Keratinocyte (primary cell): ENCODE measurements around the gene GPD1. TPM values are rescaled to one million over a fixed set of nuclear protein-coding genes. Genes with fewer than 3 reads are reported as not detected.

ENCODE experiments used
- DNase-seq: peaks from one replicate; pipeline ENCODE4 v3.0.0-alpha.2; 2011; ENCODE audit warnings: low read depth, missing footprints, low spot score
- FAIRE-seq: peaks from 2 replicates; lab custom pipeline; 2011; peaks lifted over from hg19 to GRCh38; lab: Jason Lieb, UNC
- H2AFZ ChIP-seq: 2 replicates; pipeline ENCODE4 v1.6.0; 2012; ENCODE audit warnings: low read length, control low read depth, inconsistent platforms; ENCODE audit not compliant: control insufficient read depth
- H3K27ac ChIP-seq: 2 replicates; pipeline ENCODE4 v1.5.1; 2011; ENCODE audit warnings: low read length; ENCODE audit not compliant: control insufficient read depth, insufficient read depth
- H3K27me3 ChIP-seq: 3 replicates; pipeline ENCODE4 v1.6.0; 2011; ENCODE audit warnings: low read length; ENCODE audit not compliant: control insufficient read depth, insufficient read depth; ENCODE audit errors: extremely low read depth
- H3K36me3 ChIP-seq, 2 experiments: 2 replicates in 1 of 2; 3 replicates in 1 of 2; pipeline ENCODE4 v1.5.1; 2011; ENCODE audit warnings: low read length in 2 of 2, mild to moderate bottlenecking in 1 of 2; ENCODE audit not compliant: control insufficient read depth in 2 of 2, insufficient read depth in 2 of 2; ENCODE audit errors: extremely low read depth in 1 of 2
- H3K4me1 ChIP-seq: 3 replicates; pipeline ENCODE4 v1.5.1; 2011; ENCODE audit warnings: low read length; ENCODE audit not compliant: control insufficient read depth, insufficient read depth; ENCODE audit errors: extremely low read depth
- H3K4me2 ChIP-seq: 3 replicates; pipeline ENCODE4 v1.6.0; 2011; ENCODE audit warnings: low read depth, low read length; ENCODE audit not compliant: control insufficient read depth, insufficient read depth; ENCODE audit errors: extremely low read depth
- H3K4me3 ChIP-seq, 3 experiments: fragments of 200-600 bp in 1 of 3; sonication (generic) in 1 of 3; 2 replicates in 2 of 3; 3 replicates in 1 of 3; pipeline ENCODE4 v1.5.1; 2011 to 2016; ENCODE audit warnings: low read length in 3 of 3, mild to moderate bottlenecking in 3 of 3, control low read depth in 2 of 3, inconsistent platforms in 1 of 3, low read depth in 1 of 3, mixed read lengths in 1 of 3, mixed run types in 1 of 3, moderate library complexity in 1 of 3; ENCODE audit not compliant: control insufficient read depth in 2 of 3, insufficient read depth in 2 of 3; ENCODE audit errors: extremely low read depth in 1 of 3
- H3K79me2 ChIP-seq: 2 replicates; pipeline ENCODE4 v1.6.0; 2012; ENCODE audit warnings: low read length; ENCODE audit not compliant: control insufficient read depth, insufficient read depth
- H3K9ac ChIP-seq: 3 replicates; pipeline ENCODE4 v1.6.0; 2011; ENCODE audit warnings: low read length; ENCODE audit not compliant: control insufficient read depth, insufficient read depth; ENCODE audit errors: extremely low read depth
- H3K9me1 ChIP-seq: 3 replicates; pipeline ENCODE4 v1.6.0; 2011; ENCODE audit warnings: low read length; ENCODE audit not compliant: control insufficient read depth, insufficient read depth; ENCODE audit errors: extremely low read depth
- H3K9me3 ChIP-seq: 2 replicates; pipeline ENCODE4 v1.5.1; 2012; ENCODE audit warnings: low read depth, low read length; ENCODE audit not compliant: control insufficient read depth
- H4K20me1 ChIP-seq: 3 replicates; pipeline ENCODE4 v1.6.0; 2011; ENCODE audit warnings: low read length; ENCODE audit not compliant: control insufficient read depth, insufficient read depth; ENCODE audit errors: extremely low read depth
- CTCF ChIP-seq, 3 experiments: IDR thresholded peaks in 1 of 3; conservative IDR thresholded peaks in 1 of 3; optimal IDR thresholded peaks in 1 of 3; 2 replicates in 2 of 3; 3 replicates in 1 of 3; pipeline versions ENCODE3 to v1.5.1; 2011; ENCODE audit warnings: low read length in 3 of 3, mild to moderate bottlenecking in 3 of 3, moderate library complexity in 2 of 3, control low read depth in 1 of 3, inconsistent platforms in 1 of 3; ENCODE audit not compliant: insufficient read depth in 2 of 3; ENCODE audit errors: extremely low read depth in 1 of 3
- EZH2 ChIP-seq: IDR thresholded peaks from one replicate; pipeline ENCODE4 v1.6.1; 2012; ENCODE audit warnings: inconsistent platforms, mild to moderate bottlenecking, low read length, moderate library complexity
- dilution Hi-C: fragments of 300-500 bp; cut with MboI; formaldehyde crosslinking; loops from one replicate; pipeline ENCODE4 v1.7.0; 2020; ENCODE audit warnings: low sequenced_read_pairs; ENCODE audit not compliant: extremely low pct_ligation_motif_present
- polyA plus RNA-seq, 5 experiments: library from polyadenylated mRNA; depleted of rRNA in 3 of 5; stranded (reverse) in 3 of 5; stranded (forward) in 1 of 5; unstranded in 1 of 5; fragments of >200 nt; gene quantifications; 1 replicate in 1 of 5; 2 replicates in 3 of 5; 3 replicates in 1 of 5; pipeline versions ENCODE4 v1.2.1 to v1.2.3, GENCODE V29; 2011 to 2012; ENCODE audit warnings: missing spikeins in 2 of 5, low read depth in 1 of 5, low replicate concordance in 1 of 5

The GPD1 gene
- polyA plus RNA-seq, 1 donor (not counting 4 experiments of a cell fraction or from before 2014, with no cell fraction given) = 0.13 TPM

GRCh38 chr12:50123203-50123602, 19.4 kb downstream of the GPD1 start:
- dilution Hi-C loops = no loop called here
- H3K27ac ChIP-seq = no peak overlapping the region
- H3K9me1 ChIP-seq = no peaks in the 10 kb centered on the region
- no peak overlapping the region for H2AFZ ChIP-seq
- H3K9ac ChIP-seq = no peak overlapping the region
- H3K4me3 ChIP-seq = no peak overlapping the region
- no peaks in the 10 kb centered on the region for H3K27me3 ChIP-seq
- no peaks in the 10 kb centered on the region for H3K79me2 ChIP-seq
- peaks cover 10 to 14% of the 10 kb centered on the region in 2 experiments for H3K36me3 ChIP-seq
- peaks cover 6% of the 10 kb centered on the region for H3K4me1 ChIP-seq
- no peak for TF ChIP-seq EZH2
- FAIRE-seq (no peak), DNase-seq (no peak)
- no peaks in the 10 kb centered on the region for H4K20me1 ChIP-seq
- H3K4me2 ChIP-seq = no peak overlapping the region
- H3K9me3 ChIP-seq = no peaks in the 10 kb centered on the region

DNA sequence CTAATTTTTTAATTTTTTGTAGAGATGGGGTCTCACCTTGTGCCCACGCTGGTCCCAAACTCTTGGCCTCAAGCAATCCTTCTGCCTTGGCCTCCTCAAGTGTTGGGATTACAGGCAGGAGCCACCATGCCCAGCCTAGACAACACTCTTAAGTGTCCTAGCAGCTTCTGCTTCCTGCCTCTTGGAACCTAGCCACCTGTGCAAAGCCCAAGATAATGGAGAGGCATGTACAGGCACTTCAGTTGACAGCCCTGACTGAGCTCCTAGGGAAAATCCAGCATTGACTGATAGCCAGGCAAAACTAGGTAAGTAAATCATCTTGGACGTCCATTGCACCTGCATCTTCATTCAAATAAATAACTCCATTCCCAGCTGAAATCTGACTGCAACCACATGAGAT, 23.7 kb downstream of the GPD1 start:
- no peak overlapping the region for H3K27ac ChIP-seq
- no peak overlapping the region for H3K9ac ChIP-seq
- H3K9me1 ChIP-seq = no peaks in the 10 kb centered on the region
- H3K4me3 ChIP-seq = no peak overlapping the region
- no peaks in the 10 kb centered on the region for H4K20me1 ChIP-seq
- no peaks in the 10 kb centered on the region for H3K79me2 ChIP-seq
- H3K4me2 ChIP-seq = no peak overlapping the region
- no peaks in the 10 kb centered on the region for H3K9me3 ChIP-seq
- H2AFZ ChIP-seq = no peak overlapping the region
- H3K27me3 ChIP-seq = no peaks in the 10 kb centered on the region
- dilution Hi-C loops = no loop called here
- FAIRE-seq (peak; percentile 17), DNase-seq (no peak)
- peaks cover 15 to 30% of the 10 kb centered on the region in 2 experiments for H3K36me3 ChIP-seq
- H3K4me1 ChIP-seq = peaks cover 6% of the 10 kb centered on the region
- TF ChIP-seq CTCF (optimal IDR thresholded peaks at IDR 0.05 in 1 of 3, IDR thresholded peaks at IDR 0.05 in 1 of 3, conservative IDR thresholded peaks at IDR 0.05 in 1 of 3; ENCODE audit: extremely low read depth in 1 of 3, insufficient read depth in 2 of 3, low read length in 3 of 3) (no peak), EZH2 (no peak)

GRCh38 chr12:50129290-50129689, 25.5 kb downstream of the GPD1 start:
- no peak for FAIRE-seq
- no peak for DNase-seq

More at GRCh38 chr12:50129290-50129689, 25.5 kb downstream of the GPD1 start:
- dilution Hi-C loops = no loop called here
- no peak overlapping the region for H3K4me3 ChIP-seq
- H3K9me1 ChIP-seq = no peaks in the 10 kb centered on the region
- no peaks in the 10 kb centered on the region for H3K79me2 ChIP-seq
- H3K9ac ChIP-seq = no peak overlapping the region
- H3K27ac ChIP-seq = no peak overlapping the region
- peaks cover 21 to 36% of the 10 kb centered on the region in 2 experiments for H3K36me3 ChIP-seq
- TF ChIP-seq CTCF (optimal IDR thresholded peaks at IDR 0.05 in 1 of 3, IDR thresholded peaks at IDR 0.05 in 1 of 3, conservative IDR thresholded peaks at IDR 0.05 in 1 of 3; ENCODE audit: extremely low read depth in 1 of 3, insufficient read depth in 2 of 3, low read length in 3 of 3) (no peak), EZH2 (no peak)
- H3K4me2 ChIP-seq = no peak overlapping the region
- H2AFZ ChIP-seq = no peak overlapping the region
- no peaks in the 10 kb centered on the region for H3K9me3 ChIP-seq
- peaks cover 6% of the 10 kb centered on the region for H3K4me1 ChIP-seq
- no peaks in the 10 kb centered on the region for H3K27me3 ChIP-seq
- H4K20me1 ChIP-seq = no peaks in the 10 kb centered on the region
